ENCODE results near the gene TAMALIN.

Gene TAMALIN

DNA sequence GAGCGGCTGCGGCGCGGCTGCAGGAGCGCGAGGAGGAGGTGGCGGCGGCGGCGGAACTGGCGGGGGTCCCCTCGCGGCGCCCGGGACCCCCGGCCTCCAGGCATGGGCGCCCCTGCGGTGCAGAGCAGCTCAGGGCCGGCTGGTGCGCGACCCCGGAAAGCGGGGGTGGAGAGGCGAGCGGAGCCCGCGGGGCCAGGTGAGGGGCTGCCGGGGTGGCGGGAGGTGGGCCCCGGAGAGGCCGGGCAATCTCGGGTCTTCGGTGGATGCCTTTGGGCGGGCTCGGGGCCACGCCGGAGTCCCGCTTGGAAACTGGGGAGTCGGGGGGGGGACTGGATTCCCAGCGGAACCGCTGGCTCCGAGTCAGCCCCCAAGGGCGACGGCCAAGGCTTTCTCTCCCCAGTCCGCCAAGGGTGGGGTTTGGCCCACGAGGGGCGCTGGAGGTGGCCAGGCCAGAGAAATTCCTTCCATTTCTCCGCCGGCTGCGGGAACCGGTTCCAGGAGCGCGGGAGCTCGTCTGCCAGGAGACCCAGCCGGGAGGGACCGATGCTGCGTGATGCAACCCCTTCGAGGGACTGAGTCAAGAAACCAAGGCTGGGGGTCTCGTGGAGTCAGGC lies 30.6 kb downstream of the TAMALIN start:
- DNase-seq, result peak; percentile 21

DNA sequence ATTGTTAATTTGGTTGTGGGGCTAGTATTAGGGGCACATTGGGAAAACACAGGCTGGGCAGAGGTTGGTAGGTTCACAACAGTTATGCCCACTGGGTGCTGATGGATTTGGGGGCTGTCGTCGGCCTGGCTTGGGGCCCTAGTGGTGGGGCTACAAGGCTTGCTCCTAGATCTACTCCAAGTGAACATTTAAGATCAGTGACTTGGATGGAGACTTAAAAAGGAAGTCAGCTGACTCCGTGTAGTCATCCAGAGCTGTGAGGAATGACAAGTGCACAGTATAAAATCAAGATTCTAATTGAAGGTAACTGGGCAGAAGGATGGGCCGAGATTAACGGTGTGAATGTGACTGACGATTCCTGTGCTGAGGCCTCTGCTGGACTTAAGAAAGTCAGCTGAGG lies 31.7 kb downstream of the TAMALIN start:
- peak; percentile 46 for DNase-seq

GRCh38 chr12:52041035-52041434 lies 34.3 kb downstream of the TAMALIN start:
- no peak for DNase-seq

GRCh38 chr12:52041695-52042123 lies 35.0 kb downstream of the TAMALIN start:
- DNase-seq, result no peak

DNA sequence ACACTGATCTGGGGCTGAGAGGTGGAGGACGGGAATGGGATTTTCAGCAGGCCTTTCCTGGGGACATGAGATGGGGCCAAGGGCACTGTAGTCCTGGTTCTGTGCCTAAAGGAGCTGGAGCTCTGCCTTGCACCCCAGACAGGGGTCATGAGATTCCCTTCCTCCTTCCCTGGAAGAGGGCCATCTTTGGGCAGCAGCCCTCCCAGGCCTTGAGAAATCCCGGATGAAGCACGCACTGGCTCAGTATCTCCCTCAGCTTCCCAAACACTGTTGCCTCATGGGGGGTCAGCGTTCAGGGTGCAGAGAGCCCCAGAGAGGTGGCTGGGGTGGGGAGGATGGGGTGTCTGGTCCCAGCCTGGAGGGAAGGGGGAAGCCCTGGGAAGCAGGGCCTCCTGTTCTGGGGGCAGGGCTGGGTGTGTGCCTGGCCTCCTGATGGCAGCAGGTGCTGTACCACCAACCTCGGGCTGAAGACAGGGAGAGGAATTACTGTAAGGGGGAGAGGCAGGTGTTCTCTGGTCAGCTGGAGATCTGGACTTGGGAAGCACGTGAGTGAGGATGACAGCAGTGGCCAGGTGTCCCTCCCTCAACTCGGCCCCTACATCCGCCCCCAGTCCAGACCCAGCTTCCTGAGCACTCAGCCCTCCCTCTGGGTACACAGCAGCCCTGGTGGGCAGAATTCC lies 36.1 kb downstream of the TAMALIN start:
- no peak for DNase-seq

DNA sequence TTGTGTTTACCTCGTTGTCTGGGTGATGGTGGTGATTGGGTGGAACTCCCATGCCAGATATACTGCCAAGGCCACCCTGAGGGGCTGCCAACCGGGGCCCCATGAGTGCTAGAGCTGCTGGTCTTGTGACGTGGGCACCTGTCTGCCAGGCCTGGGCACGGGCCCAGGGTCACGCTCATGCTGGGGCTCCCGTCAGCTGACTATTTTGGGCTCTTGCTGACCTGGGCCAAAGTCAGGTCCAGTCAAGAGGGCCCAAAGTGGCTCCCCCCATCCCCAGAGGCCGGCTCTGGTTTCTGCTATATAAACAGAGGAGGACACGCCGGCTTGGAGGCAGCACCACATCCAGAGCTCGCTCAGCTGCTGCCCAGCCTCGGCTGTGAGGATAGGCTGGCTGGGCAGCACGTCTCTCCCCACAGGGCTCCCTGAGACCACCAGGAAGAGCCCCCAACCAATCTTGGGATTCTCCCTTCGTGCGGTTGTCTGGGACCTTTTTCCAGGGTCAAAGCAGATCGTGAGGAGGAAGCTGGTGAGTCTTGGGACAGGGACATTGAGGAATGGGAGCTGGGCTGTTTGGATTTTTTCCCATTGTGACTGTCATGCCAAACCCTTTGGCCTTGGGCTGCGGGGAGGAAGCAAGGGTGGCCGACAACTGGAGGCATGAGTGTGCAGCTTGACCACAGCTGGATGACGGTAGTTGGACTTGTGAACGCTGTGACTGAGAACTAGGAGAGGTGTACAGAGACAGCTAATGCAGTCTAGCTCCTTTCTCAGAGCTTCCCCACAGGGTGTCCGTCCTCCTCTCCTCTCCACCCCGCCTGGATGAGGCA lies 36.9 kb downstream of the TAMALIN start:
- no peak for DNase-seq

DNA sequence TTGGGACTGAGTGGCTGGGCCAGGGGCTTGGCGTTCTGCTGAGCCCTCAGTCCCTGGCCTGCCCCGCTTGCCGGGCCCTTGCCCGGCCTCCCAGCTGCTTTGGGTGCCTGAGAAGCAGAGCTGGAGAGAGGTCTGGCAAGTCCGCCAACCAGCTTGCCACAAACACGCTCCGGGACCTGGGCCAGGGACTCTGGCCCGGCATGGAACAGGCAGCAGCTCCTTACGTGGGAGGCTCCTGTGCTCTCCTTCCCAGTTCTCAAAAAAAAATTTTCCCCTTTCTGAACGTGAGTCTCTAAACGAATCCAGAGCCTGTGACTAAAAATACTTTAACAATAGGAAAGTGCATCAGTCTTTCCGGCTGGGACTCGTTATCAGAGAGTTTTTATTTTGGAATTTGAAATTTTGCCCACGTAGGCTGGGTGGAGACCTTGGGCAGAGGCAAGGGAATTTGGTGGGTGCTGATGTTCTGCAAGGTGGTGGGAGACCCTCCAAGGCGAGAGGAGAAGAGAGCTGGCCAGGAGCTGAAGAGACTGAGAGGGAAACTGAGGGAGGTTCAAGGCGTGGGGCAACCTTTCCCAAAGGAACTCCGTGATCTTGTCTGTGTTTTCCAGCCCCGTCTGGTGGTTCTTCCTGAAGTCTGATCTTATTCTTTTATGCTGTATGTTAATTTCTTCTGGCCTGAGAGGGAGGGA lies 37.7 kb downstream of the TAMALIN start:
- DNase-seq, result no peak

- peak; percentile 86 for DNase-seq
Measured at GRCh38 chr12:52045794-52046199, 39.1 kb downstream of the TAMALIN start.

- DNase-seq, result no peak
Measured at GRCh38 chr12:52046859-52047258, 40.1 kb downstream of the TAMALIN start.

DNA sequence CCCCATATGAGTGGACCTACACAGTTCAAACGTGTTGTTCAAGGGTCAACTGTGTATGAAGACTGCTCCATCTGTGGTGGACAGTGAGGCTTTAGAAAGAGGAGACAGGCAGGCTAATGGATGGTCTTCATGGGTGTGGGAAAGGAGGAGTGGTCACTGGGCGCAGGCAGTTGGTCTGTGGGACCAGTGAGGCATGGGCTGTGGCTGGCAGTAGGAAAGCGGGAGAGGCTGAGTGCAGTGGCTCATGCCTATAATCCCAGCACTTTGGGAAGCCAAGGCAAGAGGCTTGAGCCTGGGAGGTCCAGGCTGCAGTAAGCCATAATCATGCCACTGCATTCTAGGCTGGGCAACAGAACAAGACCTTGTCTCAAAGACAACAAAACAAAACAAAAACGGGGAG lies 42.5 kb downstream of the TAMALIN start:
- no peak for DNase-seq

DNA sequence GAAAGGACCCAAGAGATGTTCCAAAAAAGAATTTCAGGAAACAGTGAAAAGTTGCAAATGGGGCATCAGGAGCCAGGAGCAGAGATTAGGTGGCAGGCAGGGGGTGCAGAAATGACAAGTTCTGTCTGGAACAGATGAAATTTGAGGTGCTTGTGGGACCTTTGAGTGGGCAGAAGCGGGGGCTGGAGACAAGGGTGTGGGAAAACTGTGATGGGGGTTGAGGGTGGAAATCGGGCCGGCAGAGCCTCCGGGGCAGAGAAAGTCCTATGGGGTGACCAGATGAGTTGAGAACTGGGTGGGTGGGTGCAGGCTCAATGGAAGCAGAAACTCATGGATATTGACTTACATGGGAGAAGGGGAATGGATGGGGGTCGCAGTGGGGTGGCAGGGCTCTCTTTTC lies 42.9 kb downstream of the TAMALIN start:
- DNase-seq, result no peak

GRCh38 chr12:52050116-52050757 lies 43.5 kb downstream of the TAMALIN start:
- peak; percentile 76 for DNase-seq

GRCh38 chr12:52050758-52051541 lies 44.2 kb downstream of the TAMALIN start, which contains the start of gene NR4A1:
Gene NR4A1 (plus strand): TSS chr12:52051442. CDS start chr12:52054329, 2,887 bp downstream.
- DNase-seq, result peak; percentile 97

- DNase-seq, result no peak
Measured at GRCh38 chr12:52052468-52053186, 45.9 kb downstream of the TAMALIN start.

DNA sequence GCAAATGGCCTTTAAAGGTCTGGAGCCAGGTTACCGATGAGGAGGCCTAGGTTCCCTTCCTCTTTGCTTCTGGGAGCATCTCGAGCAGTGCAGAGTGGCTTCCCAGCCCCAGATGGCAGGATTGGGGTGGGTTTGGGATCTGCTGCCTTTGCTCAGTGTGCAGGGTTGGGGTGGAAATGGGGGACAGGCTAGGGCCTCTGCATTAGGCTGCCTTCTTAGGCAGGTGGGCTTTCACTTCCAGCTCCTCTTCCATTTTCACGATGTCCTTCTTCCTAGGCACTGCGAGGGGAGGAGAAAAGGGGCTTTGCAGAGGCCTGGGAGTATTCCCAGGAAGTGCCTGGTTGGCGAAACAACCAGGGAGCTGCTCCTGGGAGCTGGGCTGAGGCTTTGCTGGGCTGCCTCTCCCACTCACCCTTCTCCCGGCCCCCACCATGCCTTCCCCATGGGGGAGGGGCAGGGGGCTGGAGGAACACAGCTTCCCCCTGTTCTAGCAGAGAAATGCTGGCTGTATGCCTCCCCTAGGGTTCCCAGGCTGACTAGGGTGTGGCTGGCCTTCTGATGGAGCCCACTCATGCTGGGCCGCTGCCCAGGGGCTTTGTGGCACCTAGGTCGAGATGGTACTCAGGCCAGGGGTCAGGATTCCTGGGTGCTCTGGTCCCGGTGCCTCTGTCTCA lies 46.9 kb downstream of the TAMALIN start:
- no peak for DNase-seq

DNA sequence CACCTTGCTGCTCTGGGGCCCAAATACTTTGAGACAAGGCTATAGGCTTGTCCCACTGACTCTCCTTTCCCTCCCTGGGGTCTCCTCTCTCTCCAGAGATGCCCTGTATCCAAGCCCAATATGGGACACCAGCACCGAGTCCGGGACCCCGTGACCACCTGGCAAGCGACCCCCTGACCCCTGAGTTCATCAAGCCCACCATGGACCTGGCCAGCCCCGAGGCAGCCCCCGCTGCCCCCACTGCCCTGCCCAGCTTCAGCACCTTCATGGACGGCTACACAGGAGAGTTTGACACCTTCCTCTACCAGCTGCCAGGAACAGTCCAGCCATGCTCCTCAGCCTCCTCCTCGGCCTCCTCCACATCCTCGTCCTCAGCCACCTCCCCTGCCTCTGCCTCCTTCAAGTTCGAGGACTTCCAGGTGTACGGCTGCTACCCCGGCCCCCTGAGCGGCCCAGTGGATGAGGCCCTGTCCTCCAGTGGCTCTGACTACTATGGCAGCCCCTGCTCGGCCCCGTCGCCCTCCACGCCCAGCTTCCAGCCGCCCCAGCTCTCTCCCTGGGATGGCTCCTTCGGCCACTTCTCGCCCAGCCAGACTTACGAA lies 47.6 kb downstream of the TAMALIN start:
- no peak for DNase-seq

GRCh38 chr12:52054833-52055730 lies 48.3 kb downstream of the TAMALIN start:
- no peak for DNase-seq

- no peak for DNase-seq
Measured at GRCh38 chr12:52055731-52056711, 49.3 kb downstream of the TAMALIN start.
